Neural progenitor cell (in vitro differentiated cells): ENCODE measurements around the gene MSANTD3. TPM values are rescaled to one million over a fixed set of nuclear protein-coding genes. Genes with fewer than 3 reads are reported as not detected.

Experiments used
- DNase-seq: peaks from one replicate; pipeline ENCODE4 v3.0.0-alpha.2; 2016; ENCODE audit warnings: low spot score
- H2AFZ ChIP-seq: fragments of 200-600 bp; sonication (generic); replicated peaks from 2 replicates; pipeline ENCODE4 v1.6.1; 2016; ENCODE audit warnings: antibody characterized with exemption
- H3F3A ChIP-seq: fragments of 200-600 bp; sonication (generic); 2 replicates; pipeline ENCODE4 v1.6.1; 2016; ENCODE audit warnings: antibody characterized with exemption, low read depth
- H3K27ac ChIP-seq: fragments of 200-600 bp; sonication (generic); 2 replicates; pipeline ENCODE4 v1.5.1; 2016; ENCODE audit warnings: mild to moderate bottlenecking
- H3K27me3 ChIP-seq: fragments of 200-600 bp; sonication (generic); 2 replicates; pipeline ENCODE4 v1.6.1; 2016; ENCODE audit warnings: mild to moderate bottlenecking, moderate library complexity
- H3K36me3 ChIP-seq: fragments of 200-600 bp; sonication (generic); 2 replicates; pipeline ENCODE4 v1.5.1; 2016
- H3K4me1 ChIP-seq: fragments of 200-600 bp; sonication (generic); 2 replicates; pipeline ENCODE4 v1.6.1; 2016; ENCODE audit warnings: mixed run types
- H3K4me2 ChIP-seq: fragments of 200-600 bp; sonication (generic); 2 replicates; pipeline ENCODE4 v1.6.1; 2016
- H3K4me3 ChIP-seq: fragments of 200-600 bp; sonication (generic); 2 replicates; pipeline ENCODE4 v1.5.1; 2016
- H3K79me2 ChIP-seq: fragments of 200-600 bp; sonication (generic); 2 replicates; pipeline ENCODE4 v1.6.1; 2016; ENCODE audit warnings: low read depth
- H3K9ac ChIP-seq: fragments of 200-600 bp; sonication (generic); 2 replicates; pipeline ENCODE4 v1.6.1; 2016
- H3K9me3 ChIP-seq: fragments of 200-600 bp; sonication (generic); 2 replicates; pipeline ENCODE4 v1.5.1; 2016; ENCODE audit warnings: low read depth
- H4K20me1 ChIP-seq: fragments of 200-600 bp; sonication (generic); 2 replicates; pipeline ENCODE4 v1.6.1; 2016; ENCODE audit warnings: low read depth
- H3K27ac Mint-ChIP-seq: 3 replicates; pipeline ENCODE4 v1.8.0; 2021; ENCODE audit warnings: mixed read lengths
- H3K27me3 Mint-ChIP-seq: 2 replicates; pipeline ENCODE4 v1.8.0; 2022; ENCODE audit warnings: low read depth, mild to moderate bottlenecking, inconsistent platforms, moderate library complexity, mixed read lengths; ENCODE audit not compliant: insufficient read depth
- H3K36me3 Mint-ChIP-seq: 3 replicates; pipeline ENCODE4 v1.8.0; 2021; ENCODE audit warnings: mixed read lengths
- H3K4me1 Mint-ChIP-seq: 3 replicates; pipeline ENCODE4 v1.8.0; 2021; ENCODE audit warnings: mixed read lengths
- H3K4me3 Mint-ChIP-seq: 3 replicates; pipeline ENCODE4 v1.8.0; 2021; ENCODE audit warnings: mild to moderate bottlenecking, moderate library complexity, mixed read lengths
- H3K9me3 Mint-ChIP-seq: 3 replicates; pipeline ENCODE4 v1.8.0; 2020; ENCODE audit warnings: mixed read lengths
- CTCF ChIP-seq: fragments of 200-600 bp; sonication (generic); IDR thresholded peaks from 2 replicates; pipeline ENCODE4 v1.5.1; 2017; ENCODE audit warnings: antibody characterized with exemption, mild to moderate bottlenecking
- EZH2 ChIP-seq: fragments of 200-600 bp; sonication (generic); IDR thresholded peaks from 2 replicates; pipeline ENCODE4 v1.6.1; 2017; ENCODE audit warnings: antibody characterized with exemption, mild to moderate bottlenecking, moderate library complexity
- EZH2phosphoT487 ChIP-seq: fragments of 200-600 bp; sonication (generic); IDR thresholded peaks from 2 replicates; pipeline ENCODE4 v1.6.1; 2017; ENCODE audit warnings: antibody characterized with exemption
- total RNA-seq: library from RNA; depleted of rRNA; stranded (reverse); fragments of >200 nt; gene quantifications from 2 replicates; pipeline ENCODE4 v1.2.3, GENCODE V29; 2015; ENCODE audit warnings: low replicate concordance

Gene MSANTD3
- total RNA-seq, 1 donor from 2014 or later = 67.7 TPM

GRCh38 chr9:100466171-100466828 is 39.4 kb downstream of the MSANTD3 start:
- Histone ChIP-seq H3K4me2 (no peak overlapping the region), H3K27ac (no peak overlapping the region), H3F3A (no peaks in the 10 kb centered on the region), H3K9me3 (no peaks in the 10 kb centered on the region), H3K27me3 (no peaks in the 10 kb centered on the region), H4K20me1 (no peaks in the 10 kb centered on the region), H3K79me2 (no peaks in the 10 kb centered on the region), H3K36me3 (no peaks in the 10 kb centered on the region), H3K9ac (no peak overlapping the region), H2AFZ (no peak overlapping the region), H3K4me3 (no peak overlapping the region), H3K4me1 (peaks cover 7% of the 10 kb centered on the region)
- Mint-ChIP-seq H3K4me3 (no peak overlapping the region), H3K27me3 (peaks cover 2% of the 10 kb centered on the region), H3K36me3 (no peaks in the 10 kb centered on the region), H3K9me3 (no peaks in the 10 kb centered on the region), H3K4me1 (peaks cover 18% of the 10 kb centered on the region), H3K27ac (no peak overlapping the region)
- TF ChIP-seq CTCF (no peak), EZH2phosphoT487 (no peak), EZH2 (no peak)
- no peak for DNase-seq

- Histone ChIP-seq H4K20me1 (no peaks in the 10 kb centered on the region), H2AFZ (no peak overlapping the region), H3K36me3 (no peaks in the 10 kb centered on the region), H3K4me1 (peaks cover 8% of the 10 kb centered on the region), H3F3A (no peaks in the 10 kb centered on the region), H3K27ac (no peak overlapping the region), H3K79me2 (peaks cover 5% of the 10 kb centered on the region), H3K4me3 (no peak overlapping the region), H3K4me2 (no peak overlapping the region), H3K27me3 (no peaks in the 10 kb centered on the region), H3K9me3 (no peaks in the 10 kb centered on the region), H3K9ac (no peak overlapping the region)
- Mint-ChIP-seq H3K27me3 (peaks cover 2% of the 10 kb centered on the region), H3K4me1 (peaks cover 18% of the 10 kb centered on the region), H3K27ac (no peak overlapping the region), H3K36me3 (no peaks in the 10 kb centered on the region), H3K9me3 (no peaks in the 10 kb centered on the region), H3K4me3 (no peak overlapping the region)
- TF ChIP-seq EZH2phosphoT487 (no peak), CTCF (no peak), EZH2 (no peak)
- no peak for DNase-seq
Observed at GRCh38 chr9:100466829-100467221, 39.9 kb downstream of the MSANTD3 start.

GRCh38 chr9:100468041-100468440 is 41.1 kb downstream of the MSANTD3 start:
- H3K79me2 ChIP-seq = peaks cover 17% of the 10 kb centered on the region
- no peak overlapping the region for H3K9ac ChIP-seq
- H3K36me3 Mint-ChIP-seq = no peaks in the 10 kb centered on the region
- no peak overlapping the region for H3K4me3 Mint-ChIP-seq
- peaks cover 9% of the 10 kb centered on the region for H3F3A ChIP-seq
- no peak overlapping the region for H3K4me3 ChIP-seq
- no peaks in the 10 kb centered on the region for H3K9me3 Mint-ChIP-seq
- no peak overlapping the region for H2AFZ ChIP-seq
- H3K4me1 Mint-ChIP-seq = peaks cover 26% of the 10 kb centered on the region
- no peaks in the 10 kb centered on the region for H3K9me3 ChIP-seq
- H3K4me2 ChIP-seq = no peak overlapping the region
- H3K4me1 ChIP-seq = peaks cover 17% of the 10 kb centered on the region
- no peaks in the 10 kb centered on the region for H4K20me1 ChIP-seq
- H3K27ac ChIP-seq = no peak overlapping the region
- no peaks in the 10 kb centered on the region for H3K36me3 ChIP-seq
- no peak overlapping the region for H3K27ac Mint-ChIP-seq
- no peak for TF ChIP-seq EZH2phosphoT487
- TF ChIP-seq EZH2 = no peak
- TF ChIP-seq CTCF = no peak
- peaks cover 2% of the 10 kb centered on the region for H3K27me3 Mint-ChIP-seq
- H3K27me3 ChIP-seq = no peaks in the 10 kb centered on the region
- DNase-seq = no peak
